ENCODE data around the gene GPHN.

DNA sequence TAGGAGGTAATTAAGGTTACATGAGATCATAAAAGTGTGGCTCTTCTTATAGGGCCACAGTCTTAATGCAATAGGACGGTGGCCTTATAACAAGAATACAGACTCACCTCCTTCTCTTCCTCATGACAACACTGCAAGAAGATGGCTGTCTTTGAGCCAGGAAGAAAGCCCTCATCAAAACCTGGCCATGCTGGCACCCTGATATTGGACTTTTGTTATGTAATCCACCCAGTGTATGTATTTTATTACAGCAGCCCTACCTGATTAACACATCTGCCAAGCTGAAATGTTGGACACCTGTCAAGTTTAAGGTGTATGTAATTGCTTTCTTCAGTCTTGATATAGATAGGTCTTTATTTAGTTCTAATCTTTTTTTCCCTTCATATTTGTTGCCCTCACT, 217.0 kb downstream of the GPHN start:
- TF ChIP-seq, protein P1, sequence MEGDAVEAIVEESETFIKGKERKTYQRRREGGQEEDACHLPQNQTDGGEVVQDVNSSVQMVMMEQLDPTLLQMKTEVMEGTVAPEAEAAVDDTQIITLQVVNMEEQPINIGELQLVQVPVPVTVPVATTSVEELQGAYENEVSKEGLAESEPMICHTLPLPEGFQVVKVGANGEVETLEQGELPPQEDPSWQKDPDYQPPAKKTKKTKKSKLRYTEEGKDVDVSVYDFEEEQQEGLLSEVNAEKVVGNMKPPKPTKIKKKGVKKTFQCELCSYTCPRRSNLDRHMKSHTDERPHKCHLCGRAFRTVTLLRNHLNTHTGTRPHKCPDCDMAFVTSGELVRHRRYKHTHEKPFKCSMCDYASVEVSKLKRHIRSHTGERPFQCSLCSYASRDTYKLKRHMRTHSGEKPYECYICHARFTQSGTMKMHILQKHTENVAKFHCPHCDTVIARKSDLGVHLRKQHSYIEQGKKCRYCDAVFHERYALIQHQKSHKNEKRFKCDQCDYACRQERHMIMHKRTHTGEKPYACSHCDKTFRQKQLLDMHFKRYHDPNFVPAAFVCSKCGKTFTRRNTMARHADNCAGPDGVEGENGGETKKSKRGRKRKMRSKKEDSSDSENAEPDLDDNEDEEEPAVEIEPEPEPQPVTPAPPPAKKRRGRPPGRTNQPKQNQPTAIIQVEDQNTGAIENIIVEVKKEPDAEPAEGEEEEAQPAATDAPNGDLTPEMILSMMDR (IDR thresholded peaks at IDR 0.05), result no peak
- no peak for TF ChIP-seq POLR2AphosphoS5 (IDR thresholded peaks at IDR 0.05)

Data from esophagus muscularis mucosa (tissue), 3 donors.